Memory B cell (primary cell): ENCODE measurements around the gene ZSWIM7.

Experiments used
- ATAC-seq: fragments of 150-1000 bp; cut with Tn5 transposase; 2 replicates; pipeline ENCODE4 v1.10.0; 2021; ENCODE audit warnings: low read depth, mild to moderate bottlenecking, moderate library complexity
- DNase-seq, 2 donors: peaks; one replicate each; pipeline ENCODE4 v3.0.0; 2022; ENCODE audit warnings: low spot score in 2 of 2
- H3K27ac Mint-ChIP-seq: one replicate; pipeline ENCODE4 v1.8.0; 2022; ENCODE audit warnings: mild to moderate bottlenecking, moderate library complexity, mixed read lengths
- H3K27me3 Mint-ChIP-seq: one replicate; pipeline ENCODE4 v1.8.0; 2022; ENCODE audit warnings: mixed read lengths
- H3K36me3 Mint-ChIP-seq: one replicate; pipeline ENCODE4 v1.8.0; 2022; ENCODE audit warnings: mild to moderate bottlenecking, mixed read lengths
- H3K4me1 Mint-ChIP-seq: one replicate; pipeline ENCODE4 v1.8.0; 2022; ENCODE audit warnings: mixed read lengths
- H3K4me3 Mint-ChIP-seq: one replicate; pipeline ENCODE4 v1.8.0; 2022; ENCODE audit warnings: mild to moderate bottlenecking, moderate library complexity, mixed read lengths
- H3K9me3 Mint-ChIP-seq: one replicate; pipeline ENCODE4 v1.8.0; 2022; ENCODE audit warnings: mixed read lengths

The ZSWIM7 gene, protein sequence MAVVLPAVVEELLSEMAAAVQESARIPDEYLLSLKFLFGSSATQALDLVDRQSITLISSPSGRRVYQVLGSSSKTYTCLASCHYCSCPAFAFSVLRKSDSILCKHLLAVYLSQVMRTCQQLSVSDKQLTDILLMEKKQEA

DNA sequence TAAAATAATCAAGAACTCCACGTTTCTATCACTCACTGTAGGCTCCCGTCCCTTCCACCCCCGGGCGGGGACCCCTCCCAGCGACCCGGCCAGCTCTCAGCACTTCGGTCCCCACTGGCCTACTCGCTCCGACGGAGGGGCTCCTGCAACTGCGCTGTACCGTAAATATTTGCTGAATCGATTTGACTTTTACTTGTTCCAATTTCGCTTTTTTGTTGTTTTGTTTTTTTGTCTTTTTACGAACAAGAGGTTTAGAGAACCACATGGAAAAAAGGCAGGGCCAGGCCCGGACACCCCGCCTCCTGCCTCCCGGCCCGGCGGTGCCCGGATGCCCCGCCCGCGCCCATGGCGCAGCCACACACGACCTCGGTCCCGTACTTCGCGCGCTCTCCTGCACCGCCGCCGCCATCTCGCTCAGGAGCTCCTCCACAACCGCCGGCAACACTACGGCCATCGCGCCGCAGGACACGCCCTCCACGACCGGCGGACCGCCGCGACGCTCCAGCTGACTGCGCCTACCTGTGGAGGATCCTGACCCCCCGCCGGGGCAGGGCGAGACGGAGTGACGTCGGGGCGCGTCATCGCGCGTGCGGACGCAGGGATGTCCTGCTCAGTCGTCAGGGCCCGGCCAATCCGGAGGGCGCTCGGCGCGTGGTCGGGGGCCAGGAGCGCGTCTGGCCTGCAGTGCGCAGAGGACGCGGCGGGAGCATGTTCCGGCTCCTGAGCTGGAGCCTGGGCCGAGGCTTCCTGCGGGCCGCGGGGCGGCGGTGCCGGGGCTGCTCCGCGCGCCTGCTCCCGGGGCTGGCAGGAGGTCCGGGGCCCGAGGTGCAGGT, at the start of gene ZSWIM7, which contains the start of gene TTC19:
ZSWIM7 (minus strand) TSS at position 564 of the 833 bp plus-strand sequence; CDS start at position 454, 110 bp downstream.
TTC19 (plus strand) TSS at position 684 of the 833 bp plus-strand sequence; CDS start at position 709, 25 bp downstream.
- H3K4me3 Mint-ChIP-seq = peak within 1 kb of the TSS; percentile 96
- no peaks in the 10 kb centered on the region for H3K9me3 Mint-ChIP-seq
- H3K4me1 Mint-ChIP-seq = peaks cover 17% of the 10 kb centered on the region
- no peaks in the 10 kb centered on the region for H3K27me3 Mint-ChIP-seq
- peak; percentile 85 for ATAC-seq
- DNase-seq = peak; percentile 83 to 92
- peaks cover 21% of the 10 kb centered on the region for H3K36me3 Mint-ChIP-seq
- H3K27ac Mint-ChIP-seq = peak within 1 kb of the TSS; percentile 95

DNA sequence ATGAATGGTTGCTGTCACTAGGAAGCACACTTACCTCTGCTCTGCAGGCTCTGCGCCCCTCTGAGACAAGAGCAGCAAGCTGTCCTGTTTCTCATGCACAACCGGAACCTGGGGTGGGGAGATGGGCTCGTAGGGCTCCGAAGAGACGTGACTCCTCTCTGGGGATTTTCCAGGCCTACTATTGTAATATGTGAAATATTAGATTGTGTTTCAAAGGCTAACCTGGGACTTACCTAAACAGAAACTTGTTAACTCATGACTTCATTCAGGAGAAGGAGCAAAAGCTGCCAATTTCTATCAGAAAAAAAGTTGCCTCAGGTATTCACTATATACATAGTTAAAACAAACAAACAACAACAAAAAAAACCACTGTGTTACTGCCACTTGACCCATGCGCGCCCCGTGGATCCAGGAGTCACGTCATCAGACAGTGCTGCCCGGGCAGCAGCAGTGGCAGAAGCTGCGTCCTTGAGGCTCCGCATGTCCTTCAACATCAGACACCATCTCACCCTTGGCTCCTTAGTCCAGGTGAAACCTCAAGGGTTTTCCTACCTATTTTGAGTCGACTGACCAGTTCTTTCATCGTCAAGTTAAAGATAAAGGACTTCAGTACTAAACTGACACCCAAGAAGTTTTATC, 49.4 kb upstream of the ZSWIM7 start:
- Mint-ChIP-seq H3K36me3 (peaks cover 35% of the 10 kb centered on the region), H3K4me1 (peaks cover 5% of the 10 kb centered on the region), H3K9me3 (no peaks in the 10 kb centered on the region), H3K27ac (no peak overlapping the region), H3K27me3 (no peaks in the 10 kb centered on the region), H3K4me3 (no peak overlapping the region)
- ATAC-seq (no peak), DNase-seq (no peak)

DNA sequence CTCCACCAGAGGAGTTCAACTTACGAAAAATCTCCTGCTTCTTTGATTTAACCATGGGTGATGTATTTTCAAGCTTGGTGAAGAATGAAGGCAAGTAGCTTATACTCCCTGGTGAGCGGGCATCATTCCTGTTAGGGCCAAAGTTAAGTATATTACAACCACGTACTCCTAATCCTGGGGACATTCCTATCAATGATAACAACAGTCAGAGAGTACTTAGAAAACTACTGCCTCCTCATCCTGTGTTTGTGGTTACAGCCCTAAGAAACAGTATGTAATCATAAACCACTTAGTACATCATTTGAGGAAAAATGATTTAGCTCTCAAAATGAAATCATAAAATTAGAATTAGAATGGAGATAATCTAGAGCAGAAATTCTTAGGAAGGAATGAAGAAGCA, 47.5 kb upstream of the ZSWIM7 start:
- H3K9me3 Mint-ChIP-seq = no peaks in the 10 kb centered on the region
- H3K27ac Mint-ChIP-seq = no peak overlapping the region

DNA sequence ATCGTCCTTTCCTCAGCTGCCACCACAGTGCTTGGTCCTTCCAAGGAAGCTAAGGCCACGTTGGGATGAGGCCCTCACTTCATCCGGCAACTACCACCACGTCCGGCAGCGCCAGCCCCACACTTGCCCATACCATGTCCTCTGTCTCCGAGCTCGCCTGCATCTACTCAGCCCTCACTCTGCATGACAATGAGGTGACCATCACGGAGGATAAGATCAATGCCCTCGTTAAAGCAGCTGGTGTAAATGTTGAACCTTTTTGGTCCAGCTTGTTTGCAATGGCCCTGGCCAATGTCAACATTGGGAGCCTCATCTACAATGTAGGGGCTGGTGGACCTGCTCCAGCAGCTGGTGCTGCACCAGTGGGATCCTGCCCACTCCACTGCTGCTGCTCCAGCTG, 45.0 kb upstream of the ZSWIM7 start:
- no peaks in the 10 kb centered on the region for H3K9me3 Mint-ChIP-seq
- ATAC-seq = no peak
- no peak for DNase-seq
- no peak overlapping the region for H3K27ac Mint-ChIP-seq
- no peak overlapping the region for H3K4me3 Mint-ChIP-seq
- no peaks in the 10 kb centered on the region for H3K27me3 Mint-ChIP-seq
- peaks cover 7% of the 10 kb centered on the region for H3K4me1 Mint-ChIP-seq
- H3K36me3 Mint-ChIP-seq = peaks cover 39% of the 10 kb centered on the region

More for the DNA sequence above, 47.5 kb upstream of the ZSWIM7 start:
- DNase-seq (no peak), ATAC-seq (no peak)
- Mint-ChIP-seq H3K27me3 (no peaks in the 10 kb centered on the region), H3K4me1 (peaks cover 7% of the 10 kb centered on the region), H3K36me3 (peaks cover 38% of the 10 kb centered on the region), H3K4me3 (no peak overlapping the region)

DNA sequence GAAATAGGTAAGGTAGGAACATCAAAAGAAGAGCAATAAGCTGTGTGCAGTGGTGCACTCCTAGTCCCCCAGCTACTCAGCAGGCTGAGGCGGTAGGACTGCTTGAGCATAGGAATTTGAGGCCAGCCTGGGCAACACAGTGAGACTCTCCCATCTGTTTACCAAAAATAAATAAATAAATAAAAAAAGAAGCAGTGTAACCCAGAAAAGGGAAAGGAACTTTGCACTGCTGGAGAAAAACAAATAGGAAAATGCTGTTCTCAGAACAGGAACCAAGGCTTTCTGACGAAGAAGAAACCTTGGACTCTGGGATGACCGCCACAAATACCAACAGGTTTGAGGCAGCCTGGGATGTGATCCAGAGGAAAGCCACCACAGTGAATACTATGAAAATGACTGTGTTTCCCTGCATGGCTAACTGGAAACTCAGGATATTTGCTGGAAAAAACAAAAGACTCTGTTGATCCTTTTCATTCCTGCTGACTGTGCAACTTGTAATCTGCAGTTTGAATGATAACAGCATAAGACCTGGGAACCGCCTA, 41.3 kb upstream of the ZSWIM7 start:
- Mint-ChIP-seq H3K27me3 (no peaks in the 10 kb centered on the region), H3K4me3 (no peak overlapping the region), H3K9me3 (no peaks in the 10 kb centered on the region), H3K27ac (no peak overlapping the region), H3K4me1 (peaks cover 2% of the 10 kb centered on the region), H3K36me3 (peaks cover 35% of the 10 kb centered on the region)
- ATAC-seq = no peak
- DNase-seq = no peak

DNA sequence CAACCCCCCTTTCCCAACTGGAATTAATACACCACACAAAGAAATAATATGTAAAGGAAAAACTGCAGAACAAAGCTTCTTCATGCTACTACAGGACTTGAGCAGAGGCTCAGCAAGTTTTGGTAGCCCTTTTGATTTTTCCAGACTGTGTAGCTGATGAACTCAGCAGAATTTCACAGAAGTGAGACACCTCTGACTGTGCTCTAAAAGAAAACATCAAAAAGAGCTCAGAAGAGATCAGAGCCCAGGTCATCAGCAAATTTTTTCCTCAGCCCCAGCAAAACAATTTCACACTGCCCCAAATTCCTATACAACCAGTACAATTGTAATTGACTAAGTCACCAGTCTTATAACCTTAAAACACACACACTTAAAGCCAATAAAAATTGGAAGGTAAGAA, 38.1 kb upstream of the ZSWIM7 start:
- Mint-ChIP-seq H3K27me3 (no peaks in the 10 kb centered on the region), H3K9me3 (no peaks in the 10 kb centered on the region), H3K27ac (peak overlapping the region; percentile 81), H3K36me3 (peaks cover 40% of the 10 kb centered on the region), H3K4me1 (peaks cover 4% of the 10 kb centered on the region), H3K4me3 (no peak overlapping the region)
- no peak for DNase-seq
- ATAC-seq = no peak

DNA sequence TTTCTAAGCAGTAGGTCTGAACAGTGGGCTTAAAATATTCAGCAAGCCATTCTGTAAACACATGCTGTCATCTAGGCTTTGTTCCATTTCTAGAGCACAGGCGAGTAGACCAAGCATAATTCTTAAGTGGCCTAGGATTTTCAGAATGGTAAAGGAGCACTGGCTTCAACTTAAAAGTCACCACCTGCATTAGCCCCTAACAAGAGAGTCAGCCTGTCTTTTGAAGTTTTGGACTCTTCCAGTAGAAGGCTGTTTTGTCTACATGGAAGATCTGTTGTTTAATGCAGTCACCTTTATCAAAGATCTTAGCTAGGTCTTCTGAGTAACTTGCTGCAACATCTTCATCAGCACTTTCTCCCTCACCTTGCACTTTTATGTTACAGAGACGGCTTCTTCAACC, 36.8 kb upstream of the ZSWIM7 start:
- Mint-ChIP-seq H3K27me3 (no peaks in the 10 kb centered on the region), H3K4me1 (peaks cover 4% of the 10 kb centered on the region), H3K36me3 (peaks cover 44% of the 10 kb centered on the region), H3K27ac (no peak overlapping the region), H3K9me3 (no peaks in the 10 kb centered on the region), H3K4me3 (no peak overlapping the region)
- ATAC-seq (no peak), DNase-seq (no peak)

DNA sequence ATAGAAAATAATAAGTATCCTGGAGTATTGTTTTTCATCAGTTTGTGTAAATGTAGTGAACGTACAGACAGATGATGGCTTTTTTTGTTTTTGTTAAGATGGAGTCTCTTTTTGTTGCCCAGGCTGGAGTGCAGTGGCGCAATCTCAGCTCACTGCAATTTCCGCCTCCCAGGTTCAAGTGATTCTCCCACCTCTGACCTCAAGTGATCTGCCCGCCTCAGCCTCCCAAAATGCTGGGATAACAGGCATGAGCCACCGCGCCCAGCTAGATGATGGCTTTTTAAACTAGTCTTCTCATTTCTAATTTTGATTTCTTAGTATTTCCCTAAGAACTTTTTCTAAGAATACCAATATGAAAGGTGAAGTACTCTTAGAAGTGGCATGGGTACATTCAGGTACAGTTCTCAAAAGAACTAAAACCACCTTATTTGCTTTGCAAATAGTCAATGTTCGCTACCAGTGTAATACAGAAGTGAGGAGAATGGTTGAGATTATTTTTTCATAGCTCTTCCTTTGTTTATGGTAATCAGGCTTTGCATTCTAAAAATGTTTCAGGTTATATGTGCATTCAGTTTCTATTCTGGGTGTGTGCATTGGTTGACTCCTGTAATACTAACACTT, 34.3 kb upstream of the ZSWIM7 start:
- Mint-ChIP-seq H3K27ac (peak overlapping the region; percentile 14), H3K4me3 (no peak overlapping the region), H3K4me1 (peaks cover 4% of the 10 kb centered on the region), H3K27me3 (no peaks in the 10 kb centered on the region), H3K9me3 (no peaks in the 10 kb centered on the region), H3K36me3 (peaks cover 37% of the 10 kb centered on the region)
- no peak for ATAC-seq
- DNase-seq = no peak

DNA sequence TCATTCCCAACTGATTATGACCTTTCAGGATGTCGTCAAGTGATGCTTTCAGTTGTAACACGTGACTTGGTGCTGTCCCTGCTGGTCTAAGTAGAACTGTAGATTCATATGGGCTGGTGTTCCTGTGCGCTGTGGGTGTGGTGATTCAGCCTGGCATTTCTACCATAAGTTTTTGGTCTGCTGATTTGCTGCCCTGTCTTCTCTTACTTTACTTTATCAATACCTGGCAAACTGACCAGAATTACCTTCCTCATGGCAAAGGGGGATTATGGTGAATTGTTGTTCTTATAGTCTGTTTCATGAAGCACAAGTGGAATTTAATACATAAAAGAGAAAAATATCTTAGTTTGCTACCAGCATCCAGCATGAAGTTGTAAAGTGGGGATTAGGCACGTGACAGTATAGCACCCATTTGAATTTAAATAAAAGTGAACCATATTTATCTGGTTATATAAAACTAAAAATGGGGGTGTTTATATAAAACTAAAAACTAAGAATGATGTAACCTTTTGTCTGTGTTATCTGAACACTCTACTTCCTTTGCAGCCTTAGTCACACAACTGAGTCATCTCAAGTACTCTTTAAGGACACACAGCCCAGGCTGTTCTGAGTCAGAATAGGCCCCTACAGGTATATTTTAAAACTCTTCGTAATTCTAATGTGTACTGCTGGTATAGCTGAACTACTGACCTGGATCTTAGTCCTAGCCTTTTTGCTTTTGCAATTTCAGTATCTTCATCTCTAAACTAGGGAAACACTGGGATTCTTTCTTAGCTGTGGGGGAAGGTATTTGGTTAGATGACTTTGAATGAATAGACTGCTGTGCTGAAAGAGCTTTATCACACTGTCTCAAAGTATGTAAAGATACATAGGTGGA, 28.4 kb upstream of the ZSWIM7 start:
- no peak for DNase-seq
- H3K36me3 Mint-ChIP-seq = peaks cover 39% of the 10 kb centered on the region
- peak overlapping the region; percentile 80 for H3K27ac Mint-ChIP-seq
- no peak for ATAC-seq
- H3K9me3 Mint-ChIP-seq = no peaks in the 10 kb centered on the region
- no peak overlapping the region for H3K4me3 Mint-ChIP-seq
- H3K27me3 Mint-ChIP-seq = no peaks in the 10 kb centered on the region
- no peaks in the 10 kb centered on the region for H3K4me1 Mint-ChIP-seq

DNA sequence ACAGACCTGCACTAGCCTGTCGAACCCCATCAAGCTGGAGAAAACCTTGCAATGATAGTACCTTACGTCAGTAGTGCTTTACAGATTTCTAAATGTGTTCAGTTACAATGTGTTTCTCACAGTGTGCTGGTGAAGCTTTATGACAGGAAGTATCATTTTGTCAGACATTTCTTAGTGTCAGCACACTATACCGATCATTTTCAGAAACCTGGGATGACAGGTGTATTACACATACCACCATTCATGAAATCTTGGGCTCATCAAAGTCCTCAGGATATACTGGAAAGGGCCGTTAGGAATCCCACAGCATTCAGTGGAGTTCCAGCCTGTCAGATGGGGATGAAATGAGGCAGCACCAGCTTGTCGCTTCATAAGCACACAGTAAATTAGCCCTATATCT, 27.4 kb upstream of the ZSWIM7 start:
- no peak for ATAC-seq
- Mint-ChIP-seq H3K27ac (peak overlapping the region; percentile 80), H3K36me3 (peaks cover 31% of the 10 kb centered on the region), H3K4me1 (no peaks in the 10 kb centered on the region), H3K27me3 (no peaks in the 10 kb centered on the region), H3K9me3 (no peaks in the 10 kb centered on the region), H3K4me3 (no peak overlapping the region)
- no peak for DNase-seq

DNA sequence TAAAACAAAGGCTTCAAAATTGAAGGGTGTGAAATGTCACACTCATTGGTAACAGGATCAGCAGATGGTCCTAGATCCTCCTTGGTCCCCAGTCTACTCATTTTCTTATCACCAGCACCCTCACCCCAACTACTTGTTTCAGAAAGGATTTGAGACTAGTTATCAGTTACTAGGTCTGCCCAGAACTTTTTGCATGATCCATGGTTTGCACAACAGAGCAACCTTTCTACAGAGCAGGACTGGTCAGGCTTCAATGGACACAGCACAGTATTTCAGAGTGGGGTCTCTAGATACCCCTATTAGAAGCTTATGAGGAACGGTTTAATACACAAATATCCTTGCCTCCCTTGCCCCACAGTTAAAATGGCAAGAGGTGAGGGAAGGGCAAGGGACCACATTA, 25.7 kb upstream of the ZSWIM7 start:
- no peaks in the 10 kb centered on the region for H3K27me3 Mint-ChIP-seq
- no peaks in the 10 kb centered on the region for H3K4me1 Mint-ChIP-seq
- H3K9me3 Mint-ChIP-seq = no peaks in the 10 kb centered on the region
- DNase-seq (no peak), ATAC-seq (no peak)
- peaks cover 35% of the 10 kb centered on the region for H3K36me3 Mint-ChIP-seq
- H3K4me3 Mint-ChIP-seq = no peak overlapping the region
- H3K27ac Mint-ChIP-seq = peak overlapping the region; percentile 35

DNA sequence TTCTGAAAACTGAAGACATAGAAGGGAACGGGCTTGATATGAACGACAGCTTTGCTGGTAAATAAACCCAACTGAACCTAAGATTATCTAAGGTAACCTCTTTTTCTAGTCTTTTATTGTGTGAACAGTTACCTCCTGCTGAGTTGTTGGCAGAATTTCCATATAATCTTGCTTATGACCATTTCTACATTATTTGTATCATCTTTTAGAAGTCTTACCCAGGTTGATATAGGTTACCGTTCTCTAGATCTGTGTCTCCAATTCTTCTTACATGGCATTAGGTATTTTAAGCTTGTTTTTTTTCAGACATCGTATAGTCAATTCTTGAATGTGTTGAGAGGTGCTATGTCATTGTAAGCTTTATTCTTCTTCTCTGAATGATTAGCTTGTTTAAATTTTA, 24.4 kb upstream of the ZSWIM7 start:
- Mint-ChIP-seq H3K4me3 (no peak overlapping the region), H3K27ac (no peak overlapping the region), H3K9me3 (no peaks in the 10 kb centered on the region), H3K4me1 (no peaks in the 10 kb centered on the region), H3K36me3 (peaks cover 34% of the 10 kb centered on the region), H3K27me3 (no peaks in the 10 kb centered on the region)
- ATAC-seq (no peak), DNase-seq (no peak)

DNA sequence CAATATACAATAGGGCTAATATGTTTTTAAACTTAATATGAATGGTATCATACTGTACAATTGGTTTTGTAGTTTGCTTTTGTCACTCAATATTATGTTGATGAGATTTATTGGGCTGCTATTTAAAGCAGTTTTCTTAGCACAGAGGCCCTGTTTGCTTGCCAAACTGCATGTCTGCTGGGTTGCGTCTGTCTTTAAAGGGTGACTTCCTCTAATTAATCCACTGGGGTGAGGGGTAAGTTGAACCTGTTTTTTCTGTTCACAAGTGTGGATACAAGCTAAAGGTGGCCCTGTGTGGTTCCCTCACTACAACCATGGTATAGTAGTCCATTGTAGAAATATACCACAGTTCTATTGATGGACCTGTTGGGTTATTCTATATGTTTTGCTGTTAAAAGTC, 19.8 kb upstream of the ZSWIM7 start:
- Mint-ChIP-seq H3K27me3 (no peaks in the 10 kb centered on the region), H3K4me1 (no peaks in the 10 kb centered on the region), H3K4me3 (no peak overlapping the region), H3K9me3 (no peaks in the 10 kb centered on the region), H3K36me3 (peaks cover 14% of the 10 kb centered on the region), H3K27ac (no peak overlapping the region)
- no peak for ATAC-seq
- DNase-seq = no peak
